Fibroblast of lung (primary cell): ENCODE measurements around the gene HES1. TPM values are rescaled to one million over a fixed set of nuclear protein-coding genes. Genes with fewer than 3 reads are reported as not detected.

Experiments used
- DNase-seq, 2 donors: peaks; one replicate each; pipeline versions ENCODE4 v3.0.0 to v3.0.0-alpha.2; 2010; ENCODE audit warnings: low read depth in 2 of 2
- H2AFZ ChIP-seq: 2 replicates; pipeline ENCODE4 v1.5.1; 2012; ENCODE audit warnings: low read length, control low read depth, inconsistent platforms
- H3K27ac ChIP-seq: 2 replicates; pipeline ENCODE4 v1.5.1; 2011; ENCODE audit warnings: low read length, control low read depth; ENCODE audit not compliant: insufficient read depth
- H3K27me3 ChIP-seq: 2 replicates; pipeline ENCODE4 v1.5.1; 2011; ENCODE audit warnings: mild to moderate bottlenecking, low read length; ENCODE audit not compliant: control insufficient read depth, insufficient read depth
- H3K36me3 ChIP-seq: 2 replicates; pipeline ENCODE4 v1.5.1; 2011; ENCODE audit warnings: low read length; ENCODE audit not compliant: control insufficient read depth, insufficient read depth
- H3K4me1 ChIP-seq: 2 replicates; pipeline ENCODE4 v1.5.1; 2011; ENCODE audit warnings: low read length; ENCODE audit not compliant: control insufficient read depth, insufficient read depth; ENCODE audit errors: extremely low read depth
- H3K4me2 ChIP-seq: 2 replicates; pipeline ENCODE4 v1.5.1; 2011; ENCODE audit warnings: low read length, control low read depth; ENCODE audit not compliant: insufficient read depth; ENCODE audit errors: extremely low read depth
- H3K4me3 ChIP-seq, 4 experiments: fragments of 200-600 bp in 1 of 4; sonication (generic) in 1 of 4; replicated peaks in 1 of 4; 2 replicates each; pipeline ENCODE4 v1.5.1; 2011 to 2016; ENCODE audit warnings: low read length in 4 of 4, low read depth in 3 of 4, mild to moderate bottlenecking in 3 of 4, control low read depth in 2 of 4, inconsistent platforms in 1 of 4, mixed read lengths in 1 of 4; ENCODE audit not compliant: insufficient read depth in 1 of 4; ENCODE audit errors: control extremely low read depth in 1 of 4
- H3K79me2 ChIP-seq: 2 replicates; pipeline ENCODE4 v1.5.1; 2012; ENCODE audit warnings: mild to moderate bottlenecking, low read length, inconsistent platforms; ENCODE audit not compliant: control insufficient read depth, insufficient read depth
- H3K9ac ChIP-seq: 2 replicates; pipeline ENCODE4 v1.5.1; 2011; ENCODE audit warnings: mild to moderate bottlenecking, low read length, control low read depth; ENCODE audit not compliant: insufficient read depth
- H3K9me3 ChIP-seq: 2 replicates; pipeline ENCODE4 v1.5.1; 2012; ENCODE audit warnings: low read depth, low read length; ENCODE audit not compliant: control insufficient read depth, insufficient read depth
- H4K20me1 ChIP-seq: 2 replicates; pipeline ENCODE4 v1.5.1; 2011; ENCODE audit warnings: low read length; ENCODE audit not compliant: control insufficient read depth, insufficient read depth; ENCODE audit errors: extremely low read depth
- CTCF ChIP-seq, 2 donors: IDR thresholded peaks in 1 of 2; conservative IDR thresholded peaks in 1 of 2; 1 replicate in 1 of 2; 2 replicates in 1 of 2; pipeline ENCODE4 v1.5.1; 2011 to 2012; ENCODE audit warnings: low read length in 2 of 2, control low read depth in 1 of 2, inconsistent platforms in 1 of 2, low read depth in 1 of 2, mild to moderate bottlenecking in 1 of 2
- EZH2 ChIP-seq: IDR thresholded peaks from 2 replicates; pipeline ENCODE4 v1.5.1; 2012; ENCODE audit warnings: low read length, control low read depth, mild to moderate bottlenecking; ENCODE audit errors: missing control alignments
- polyA plus RNA-seq, 2 donors: library from polyadenylated mRNA; depleted of rRNA in 1 of 2; stranded (reverse) in 1 of 2; unstranded in 1 of 2; fragments of >200 nt; gene quantifications; 2 replicates each; pipeline ENCODE4 v1.2.1, GENCODE V29; 2011 to 2012; ENCODE audit warnings: missing spikeins in 1 of 2
- total RNA-seq: library from RNA; depleted of rRNA; stranded (reverse); fragments of >200 nt; gene quantifications from 2 replicates; pipeline ENCODE4 v1.2.1, GENCODE V29; 2014

The HES1 gene
- total and polyA plus RNA-seq, 2 donors (not counting 1 experiment from before 2014, with no cell fraction given), result 0.17 to 1.2 TPM

- Histone ChIP-seq H3K36me3 (no peaks in the 10 kb centered on the region), H3K4me1 (no peaks in the 10 kb centered on the region), H3K27me3 (peaks cover 3% of the 10 kb centered on the region), H3K27ac (no peak overlapping the region), H3K4me3 (no peak overlapping the region), H3K4me2 (no peak overlapping the region), H2AFZ (no peak overlapping the region), H3K9ac (no peak overlapping the region), H3K9me3 (no peaks in the 10 kb centered on the region), H4K20me1 (no peaks in the 10 kb centered on the region), H3K79me2 (no peaks in the 10 kb centered on the region)
- no peak for DNase-seq
- no peak for TF ChIP-seq CTCF (conservative IDR thresholded peaks at IDR 0.05 in 1 of 2, IDR thresholded peaks at IDR 0.05 in 1 of 2; ENCODE audit: low read depth in 1 of 2, low read length in 2 of 2)
- TF ChIP-seq EZH2, result no peak
Observed at GRCh38 chr3:194109192-194109863, 26.6 kb upstream of the HES1 start.

- no peak overlapping the region for H3K9ac ChIP-seq
- DNase-seq, result no peak
- H3K4me3 ChIP-seq, result no peak overlapping the region
- H3K4me1 ChIP-seq, result no peaks in the 10 kb centered on the region
- no peak overlapping the region for H3K4me2 ChIP-seq
- H3K79me2 ChIP-seq, result no peaks in the 10 kb centered on the region
- peaks cover 3% of the 10 kb centered on the region for H3K27me3 ChIP-seq
- H3K9me3 ChIP-seq, result no peaks in the 10 kb centered on the region
- H3K27ac ChIP-seq, result no peak overlapping the region
- no peaks in the 10 kb centered on the region for H3K36me3 ChIP-seq
- H2AFZ ChIP-seq, result no peak overlapping the region
- no peaks in the 10 kb centered on the region for H4K20me1 ChIP-seq
- TF ChIP-seq CTCF (conservative IDR thresholded peaks at IDR 0.05 in 1 of 2, IDR thresholded peaks at IDR 0.05 in 1 of 2; ENCODE audit: low read depth in 1 of 2, low read length in 2 of 2) (no peak), EZH2 (no peak)
Observed at GRCh38 chr3:194110483-194110882, 25.5 kb upstream of the HES1 start.

- Histone ChIP-seq H3K27ac (no peak overlapping the region), H3K36me3 (no peaks in the 10 kb centered on the region), H3K4me1 (no peaks in the 10 kb centered on the region), H3K4me3 (no peak overlapping the region), H3K4me2 (no peak overlapping the region), H4K20me1 (no peaks in the 10 kb centered on the region), H3K27me3 (no peaks in the 10 kb centered on the region), H2AFZ (no peak overlapping the region), H3K79me2 (no peaks in the 10 kb centered on the region), H3K9me3 (no peaks in the 10 kb centered on the region), H3K9ac (no peak overlapping the region)
- DNase-seq, result no peak
- TF ChIP-seq EZH2, result no peak
- TF ChIP-seq CTCF (conservative IDR thresholded peaks at IDR 0.05 in 1 of 2, IDR thresholded peaks at IDR 0.05 in 1 of 2; ENCODE audit: low read depth in 1 of 2, low read length in 2 of 2), result no peak
Observed at GRCh38 chr3:194111336-194111735, 24.6 kb upstream of the HES1 start.
